Common myeloid progenitor, CD34-positive (primary cell): Measurements from ENCODE around the gene CCHCR1.

Experiments used
- CTCF ChIA-PET: fragments of 350-600 bp; sonication (Branson Sonifier 250); formaldehyde crosslinking; loops from one replicate; lab custom pipeline; 2021; ENCODE audit warnings: antibody characterized with exemption; lab: Charles Lee
- POLR2A ChIA-PET: fragments of 350-600 bp; sonication (Branson Sonifier 250); formaldehyde crosslinking; loops from one replicate; lab custom pipeline; 2021; ENCODE audit warnings: antibody characterized with exemption; lab: Charles Lee
- DNase-seq, 3 donors: peaks; one replicate each; pipeline versions ENCODE4 v3.0.0 to v3.0.0-alpha.2; 2013
- H3K27ac ChIP-seq, 2 experiments: 1 replicate in 1 of 2; 2 replicates in 1 of 2; pipeline ENCODE4 v1.7.0; 2013; ENCODE audit warnings: inconsistent platforms in 2 of 2, low read length in 2 of 2, mild to moderate bottlenecking in 2 of 2, low read depth in 1 of 2, moderate library complexity in 1 of 2; ENCODE audit not compliant: severe bottlenecking in 2 of 2, insufficient read depth in 1 of 2, poor library complexity in 1 of 2
- H3K27me3 ChIP-seq, 5 experiments: replicated peaks in 2 of 5; 1 replicate in 3 of 5; 2 replicates in 2 of 5; pipeline versions ENCODE4 v1.6.1 to v1.7.0; 2013; ENCODE audit warnings: low read length in 4 of 5, mild to moderate bottlenecking in 2 of 5, moderate library complexity in 2 of 5, inconsistent platforms in 1 of 5; ENCODE audit not compliant: insufficient read depth in 5 of 5, control insufficient read depth in 4 of 5
- H3K36me3 ChIP-seq, 4 experiments: 1 replicate in 2 of 4; 2 replicates in 2 of 4; pipeline versions ENCODE4 v1.6.1 to v1.7.0; 2013; ENCODE audit warnings: low read length in 3 of 4, control low read depth in 1 of 4, mild to moderate bottlenecking in 1 of 4; ENCODE audit not compliant: control insufficient read depth in 4 of 4, insufficient read depth in 4 of 4
- H3K4me1 ChIP-seq, 4 experiments: 1 replicate in 3 of 4; 2 replicates in 1 of 4; pipeline versions ENCODE4 v1.6.1 to v1.7.1; 2013; ENCODE audit warnings: low read length in 3 of 4, mild to moderate bottlenecking in 3 of 4, control low read depth in 1 of 4, inconsistent platforms in 1 of 4, moderate library complexity in 1 of 4; ENCODE audit not compliant: control insufficient read depth in 4 of 4, insufficient read depth in 4 of 4; ENCODE audit errors: control extremely low read depth in 1 of 4
- H3K4me3 ChIP-seq, 7 experiments: 1 replicate in 4 of 7; 2 replicates in 3 of 7; pipeline versions ENCODE4 v1.5.1 to v1.7.0; 2013; ENCODE audit warnings: mild to moderate bottlenecking in 7 of 7, low read length in 6 of 7, moderate library complexity in 6 of 7, inconsistent platforms in 2 of 7, low read depth in 2 of 7, control low read depth in 1 of 7; ENCODE audit not compliant: insufficient read depth in 4 of 7, control insufficient read depth in 1 of 7; ENCODE audit errors: extremely low read depth in 1 of 7
- H3K9me3 ChIP-seq, 5 experiments: 1 replicate in 4 of 5; 2 replicates in 1 of 5; pipeline versions ENCODE4 v1.6.1 to v1.7.1; 2013; ENCODE audit warnings: low read length in 4 of 5, mild to moderate bottlenecking in 2 of 5, inconsistent platforms in 1 of 5, low read depth in 1 of 5, moderate library complexity in 1 of 5; ENCODE audit not compliant: control insufficient read depth in 4 of 5, insufficient read depth in 2 of 5; ENCODE audit errors: control extremely low read depth in 1 of 5
- WGBS: methylation state at CpG from one replicate; pipeline ENCODE4 v1.1.5; 2013; ENCODE audit not compliant: insufficient coverage; 5-methylcytosine and 5-hydroxymethylcytosine counted together

Gene CCHCR1

DNA sequence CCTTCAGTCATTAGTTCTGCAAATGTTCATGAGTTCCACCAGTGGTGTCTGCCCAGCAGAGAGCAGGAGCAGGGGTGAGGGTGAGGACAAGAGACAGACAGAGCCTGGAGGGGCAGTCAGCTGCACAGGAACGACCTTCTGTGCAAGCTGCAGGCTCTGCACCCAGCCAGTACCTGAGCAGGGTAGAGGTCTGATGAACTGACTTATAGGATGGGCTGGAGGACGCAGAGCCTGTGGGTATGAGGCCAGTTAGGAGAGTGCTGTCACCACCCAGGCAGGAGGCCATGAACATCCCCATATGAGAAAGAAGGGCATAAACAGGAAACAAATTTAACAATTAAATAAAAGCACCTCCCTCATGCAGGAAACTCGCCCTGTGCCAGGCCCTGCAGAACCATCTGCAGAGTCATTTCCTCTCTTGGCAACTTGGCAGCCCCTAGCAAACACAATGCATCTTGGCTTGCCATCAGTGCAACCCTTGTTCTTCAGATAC is 63.2 kb downstream of the CCHCR1 start:
- H3K36me3 ChIP-seq = no peaks in the 10 kb centered on the region
- peak overlapping the region; percentile 4 to 64 for H3K27ac ChIP-seq
- 0% methylated on average over 2 of the region's 3 CpGs for WGBS
- peak overlapping the region in 4 of 7 experiments; percentile 26 to 47 (median 36) for H3K4me3 ChIP-seq
- POLR2A ChIA-PET = interaction anchor here (0.5 kb wide), 1 partner anchor 306 kb away, joined by 6 read pairs; no protein-coding TSS in a partner anchor
- peaks cover 13 to 61% (median 47%) of the 10 kb centered on the region in 4 experiments for H3K4me1 ChIP-seq
- CTCF ChIA-PET = interaction anchor here (1.1 to 6.7 kb wide), 6 partner anchors 8 to 281 kb away, joined by 3 to 66 read pairs (median 6); partner anchors contain the start of genes C6orf15 and PSORS1C1
- DNase-seq = peak; percentile 80 to 96 (median 94)
- no peaks in the 10 kb centered on the region for H3K9me3 ChIP-seq
- H3K27me3 ChIP-seq = no peaks in the 10 kb centered on the region

DNA sequence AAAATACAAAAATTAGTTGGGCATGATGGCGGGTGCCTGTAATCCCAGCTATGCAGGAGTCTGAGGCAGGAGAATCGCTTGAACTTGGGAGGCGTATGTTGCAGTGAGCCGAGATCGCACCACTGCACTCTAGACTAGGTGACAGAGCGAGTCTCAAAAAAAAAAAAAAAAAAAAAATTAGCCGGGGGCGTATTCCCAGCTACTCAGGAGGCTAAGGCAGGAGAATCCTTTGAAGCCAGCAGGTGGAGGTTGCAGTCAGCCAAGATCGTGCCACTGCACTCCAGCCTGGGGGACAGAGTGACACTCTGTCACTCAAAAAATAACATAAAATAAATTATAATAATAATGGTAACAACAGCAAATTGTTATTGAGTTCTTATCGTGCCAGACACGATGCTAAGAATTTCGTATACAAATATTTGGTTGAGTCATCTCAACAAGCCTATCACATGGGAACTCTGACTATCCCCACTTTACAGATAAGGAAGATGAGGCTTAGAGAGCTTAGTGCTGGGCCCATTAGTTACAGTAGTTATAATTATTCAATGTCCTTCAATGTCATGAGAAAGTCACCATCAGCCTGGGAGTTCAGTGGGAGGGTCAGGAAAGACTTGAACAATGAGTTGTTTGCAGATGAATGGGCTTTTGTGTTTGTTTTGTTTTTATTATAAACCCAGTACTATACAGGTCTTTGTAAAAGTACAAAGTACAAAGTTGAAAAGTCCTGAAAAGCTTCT is 64.7 kb downstream of the CCHCR1 start:
- 94% methylated on average over 9 of the region's 12 CpGs for WGBS
- Histone ChIP-seq H3K9me3 (no peaks in the 10 kb centered on the region), H3K36me3 (no peaks in the 10 kb centered on the region), H3K4me1 (peaks cover 13 to 57% (median 45%) of the 10 kb centered on the region in 4 experiments), H3K27me3 (no peaks in the 10 kb centered on the region), H3K4me3 (no peak overlapping the region), H3K27ac (peak overlapping the region in 1 of 2 experiments; percentile 49)
- no peak for DNase-seq
- ChIA-PET POLR2A (interaction anchor here (0.6 kb wide), 2 partner anchors 478 to 1240 kb away, joined by 3 to 4 read pairs; no protein-coding TSS in a partner anchor), CTCF (interaction anchor here (0.7 to 6.7 kb wide), 9 partner anchors 9 to 283 kb away, joined by 3 to 66 read pairs (median 4); partner anchors contain the start of genes C6orf15 and PSORS1C1)
